Measurements from ENCODE around the gene FHOD3.

GRCh38 chr18:36704156-36704555 lies 406.6 kb downstream of the FHOD3 start:
- TF ChIP-seq, protein P1, sequence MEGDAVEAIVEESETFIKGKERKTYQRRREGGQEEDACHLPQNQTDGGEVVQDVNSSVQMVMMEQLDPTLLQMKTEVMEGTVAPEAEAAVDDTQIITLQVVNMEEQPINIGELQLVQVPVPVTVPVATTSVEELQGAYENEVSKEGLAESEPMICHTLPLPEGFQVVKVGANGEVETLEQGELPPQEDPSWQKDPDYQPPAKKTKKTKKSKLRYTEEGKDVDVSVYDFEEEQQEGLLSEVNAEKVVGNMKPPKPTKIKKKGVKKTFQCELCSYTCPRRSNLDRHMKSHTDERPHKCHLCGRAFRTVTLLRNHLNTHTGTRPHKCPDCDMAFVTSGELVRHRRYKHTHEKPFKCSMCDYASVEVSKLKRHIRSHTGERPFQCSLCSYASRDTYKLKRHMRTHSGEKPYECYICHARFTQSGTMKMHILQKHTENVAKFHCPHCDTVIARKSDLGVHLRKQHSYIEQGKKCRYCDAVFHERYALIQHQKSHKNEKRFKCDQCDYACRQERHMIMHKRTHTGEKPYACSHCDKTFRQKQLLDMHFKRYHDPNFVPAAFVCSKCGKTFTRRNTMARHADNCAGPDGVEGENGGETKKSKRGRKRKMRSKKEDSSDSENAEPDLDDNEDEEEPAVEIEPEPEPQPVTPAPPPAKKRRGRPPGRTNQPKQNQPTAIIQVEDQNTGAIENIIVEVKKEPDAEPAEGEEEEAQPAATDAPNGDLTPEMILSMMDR (conservative IDR thresholded peaks at IDR 0.05; ENCODE audit: low read depth, low read length) = no peak
- no peak for TF ChIP-seq EZH2 (IDR thresholded peaks at IDR 0.05; ENCODE audit: low read length, unreplicated experiment)
